NCI-H146 treated with DMSO at 0.1 percent for 48 hours (cell line): ENCODE results near the gene B4GALNT1.
A peak's percentile ranks its signal among the peaks of the same experiment; 100 is the strongest.

Experiments used
- DNase-seq: peaks from one replicate; lab custom pipeline; 2025; ENCODE audit not compliant: unreplicated experiment; lab: John Stamatoyannopoulos, UW

Gene B4GALNT1

DNA sequence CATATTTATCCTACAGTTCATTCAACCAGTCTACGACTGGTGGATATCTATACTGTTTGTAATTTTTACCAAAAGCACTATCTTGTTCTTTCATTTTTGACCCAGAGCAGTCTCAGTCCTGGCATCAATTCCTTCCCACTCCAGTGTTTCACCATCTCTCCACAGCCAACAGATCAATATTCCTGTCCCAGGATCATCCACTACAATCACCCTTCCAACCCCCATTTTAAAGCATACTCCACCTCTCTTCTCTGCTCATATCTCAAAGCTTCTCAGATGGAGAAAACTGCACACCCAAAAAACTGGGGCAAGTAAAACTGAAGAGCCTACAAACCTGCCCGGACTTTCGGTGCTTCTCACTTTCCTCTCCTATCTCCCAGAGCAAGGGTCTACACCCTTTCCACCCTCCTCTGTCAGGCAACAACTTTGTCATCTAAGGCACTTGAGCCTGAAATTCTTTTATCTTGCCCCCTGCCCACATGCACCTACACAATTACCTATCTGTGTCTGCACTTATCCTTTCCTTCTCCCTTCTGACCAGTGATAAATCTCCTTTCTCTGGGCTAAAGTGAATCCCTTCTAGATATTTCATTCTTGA lies 46.1 kb downstream of the B4GALNT1 start:
- no peak for DNase-seq

DNA sequence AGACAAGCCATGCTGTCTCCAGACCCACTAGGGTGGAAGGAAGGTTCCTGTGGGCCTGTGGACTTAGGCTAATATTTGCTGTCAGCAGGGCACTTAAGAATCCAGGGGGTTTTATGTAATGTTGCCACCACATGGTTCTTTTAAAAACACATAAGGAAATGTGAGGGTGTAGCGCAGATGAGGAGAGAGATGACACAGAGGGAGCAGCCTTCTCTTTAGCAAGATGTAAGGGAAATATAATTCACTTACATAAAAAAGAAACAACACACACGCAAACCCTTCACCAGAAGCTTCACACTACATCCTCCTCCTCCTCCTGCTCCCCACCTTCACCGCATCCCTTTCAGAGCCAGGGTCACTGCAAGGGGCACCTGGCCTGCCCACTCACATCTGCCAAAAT lies 46.9 kb downstream of the B4GALNT1 start:
- DNase-seq, result no peak

DNA sequence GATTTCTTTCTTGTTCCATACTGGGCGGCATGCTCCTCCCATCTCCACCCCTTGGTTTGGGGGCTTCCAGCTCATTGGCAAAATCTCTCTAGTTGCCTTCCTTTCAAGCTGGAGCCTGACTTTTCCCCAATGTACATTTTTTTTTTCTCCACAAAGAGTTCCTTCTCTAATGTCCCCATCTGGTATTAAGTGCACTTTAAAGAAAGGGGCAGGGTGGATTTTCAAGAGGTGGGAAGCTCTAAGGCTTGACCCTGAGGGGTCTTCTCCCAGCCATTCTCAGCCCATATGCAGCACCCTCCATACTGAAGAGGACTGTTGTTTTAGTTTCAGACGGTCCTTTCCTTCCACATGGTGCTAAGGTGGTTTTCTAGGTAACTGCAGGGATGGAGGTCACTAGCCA lies 47.8 kb downstream of the B4GALNT1 start:
- no peak for DNase-seq

DNA sequence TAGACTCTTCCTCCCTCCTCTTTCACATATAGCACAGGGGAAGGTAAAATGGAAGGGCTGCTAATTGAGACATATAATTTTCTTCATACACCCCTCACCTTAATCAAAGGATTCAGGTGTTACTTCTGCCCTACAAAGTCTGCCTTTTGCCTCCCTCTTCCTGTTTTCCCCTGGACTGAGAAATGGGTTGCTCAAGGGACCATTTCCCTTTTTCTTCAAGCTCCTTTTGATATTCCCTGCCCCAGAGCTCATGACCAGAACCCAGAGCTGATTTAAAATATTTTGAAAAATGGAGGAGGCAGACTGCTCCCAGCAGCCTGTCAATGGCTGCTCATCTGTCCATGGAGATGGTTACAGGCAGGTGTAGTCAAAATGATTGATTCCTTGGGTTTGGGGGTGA lies 48.3 kb downstream of the B4GALNT1 start:
- DNase-seq, result no peak

GRCh38 chr12:57584050-57584449 lies 49.0 kb downstream of the B4GALNT1 start:
- no peak for DNase-seq

GRCh38 chr12:57583008-57583831 lies 49.8 kb downstream of the B4GALNT1 start:
- DNase-seq, result peak; percentile 74

GRCh38 chr12:57582440-57582839 lies 50.6 kb downstream of the B4GALNT1 start:
- DNase-seq, result no peak

GRCh38 chr12:57581802-57582201 lies 51.2 kb downstream of the B4GALNT1 start:
- no peak for DNase-seq

DNA sequence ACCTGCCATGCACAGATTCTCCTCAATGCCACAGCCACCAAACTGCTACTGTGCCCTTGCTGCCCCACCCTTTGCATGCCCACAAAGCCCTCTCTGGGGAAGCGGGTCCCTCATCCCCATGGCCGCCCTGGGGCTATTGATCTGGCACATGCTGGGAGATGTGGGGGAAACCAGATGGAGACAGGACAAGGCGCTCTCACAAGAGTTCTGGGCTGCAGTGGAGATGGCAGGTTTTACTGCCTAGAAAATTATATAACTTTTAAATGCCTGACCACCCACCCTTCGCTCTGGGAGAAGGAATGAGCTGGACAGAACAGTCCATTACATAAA lies 52.6 kb downstream of the B4GALNT1 start:
- DNase-seq, result no peak

DNA sequence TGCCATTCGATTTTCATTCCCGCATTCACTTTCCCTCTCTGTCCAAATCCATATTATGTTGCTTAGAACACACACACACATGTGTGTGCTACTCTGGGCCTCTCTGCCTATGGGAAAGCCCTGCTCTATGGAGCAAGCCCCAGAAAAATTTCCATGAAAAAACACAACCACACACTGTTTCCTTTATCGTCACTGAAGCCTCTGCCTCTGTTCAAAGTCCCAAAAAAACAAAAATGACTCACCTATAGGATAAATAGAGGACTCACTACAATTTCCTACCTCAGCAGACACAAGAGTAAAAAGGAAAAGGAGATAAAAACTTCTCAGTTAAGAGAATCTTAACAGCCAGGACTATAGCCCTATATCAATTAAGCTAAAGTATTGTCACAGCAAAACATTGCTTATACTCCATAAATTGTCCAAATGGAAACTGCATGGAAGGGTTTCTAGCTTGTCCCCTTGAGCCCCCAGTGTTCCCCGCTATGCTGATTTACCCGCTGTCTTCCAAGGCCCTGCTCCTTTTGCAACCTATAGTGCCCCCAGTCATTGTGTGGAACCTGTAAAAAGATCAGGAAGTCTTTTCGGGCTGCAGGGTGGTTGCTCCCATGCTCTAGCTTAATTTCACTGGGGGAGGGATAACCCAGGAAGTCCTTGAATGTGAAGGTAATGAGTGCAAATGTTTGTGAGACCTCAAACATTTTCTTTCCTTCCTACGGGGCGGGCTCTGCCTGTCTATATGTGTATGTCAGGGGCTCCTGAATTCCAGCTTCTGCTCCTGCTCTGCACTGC lies 53.1 kb downstream of the B4GALNT1 start:
- no peak for DNase-seq

DNA sequence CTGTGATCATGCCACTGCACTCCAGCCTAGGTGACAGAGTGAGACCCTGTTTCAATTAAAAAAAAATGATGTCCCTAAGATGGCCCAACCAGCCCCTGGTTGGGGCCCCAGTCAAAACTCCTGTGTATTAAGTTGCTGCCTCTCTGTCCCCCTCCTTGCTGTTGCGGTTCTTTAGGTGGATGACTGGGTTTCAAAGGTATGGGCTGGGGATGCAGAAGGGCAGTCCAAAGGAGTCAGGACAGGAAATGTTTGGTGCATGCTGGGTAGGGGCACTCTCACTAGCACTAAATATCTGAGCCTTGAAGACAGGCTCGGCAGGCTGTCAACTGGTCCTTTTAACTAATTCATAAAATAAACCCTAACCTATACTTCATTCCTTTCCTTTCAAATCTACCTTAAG lies 54.0 kb downstream of the B4GALNT1 start:
- DNase-seq, result no peak

- no peak for DNase-seq
Measured at GRCh38 chr12:57577981-57578758, 54.8 kb downstream of the B4GALNT1 start.

DNA sequence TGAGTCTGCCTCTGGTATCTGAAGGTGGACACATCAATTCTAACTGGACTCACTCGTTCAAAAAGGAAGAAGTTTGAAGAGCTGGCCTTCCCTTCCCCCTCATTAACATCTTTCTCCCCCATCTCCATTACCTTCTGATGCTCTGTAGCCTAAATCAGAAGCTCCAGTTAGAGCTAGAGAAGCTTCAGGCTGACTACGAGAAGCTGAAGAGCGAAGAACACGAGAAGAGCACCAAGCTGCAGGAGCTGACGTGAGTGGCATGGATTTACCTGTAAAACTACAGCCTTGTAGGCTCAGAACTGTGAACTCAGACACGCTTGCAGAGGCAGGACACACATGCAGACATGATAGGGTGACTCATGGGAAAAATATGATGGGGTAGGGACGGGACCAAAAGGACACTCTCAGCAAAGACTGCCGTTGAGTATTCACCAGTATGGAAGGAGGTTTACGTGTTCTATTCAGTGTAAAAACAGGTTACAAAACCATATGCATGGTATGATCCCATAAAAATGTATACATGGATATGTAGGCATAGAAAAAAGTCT lies 56.3 kb downstream of the B4GALNT1 start:
- DNase-seq, result no peak
